Measurements from ENCODE around the gene ZNF618.

The ZNF618 gene

GRCh38 chr9:113998525-113999255 is 122.6 kb downstream of the ZNF618 start:
- TF ChIP-seq CTCF (IDR thresholded peaks at IDR 0.05; ENCODE audit: low read depth, low read length, missing control alignments): peak; percentile 41
- no peak for DNase-seq (ENCODE audit: low read depth)
- H3K4me3 ChIP-seq (ENCODE audit: low read depth, low read length): no peak overlapping the region
- in situ Hi-C loops (cut with HindIII; ENCODE audit: low sequenced_read_pairs): no loop called here

- DNase-seq (ENCODE audit: low read depth): no peak
- H3K4me3 ChIP-seq (ENCODE audit: low read depth, low read length): no peak overlapping the region
- in situ Hi-C loops (cut with HindIII; ENCODE audit: low sequenced_read_pairs): loop anchor here (25.0 kb wide), 1 partner anchor 187 kb away; no protein-coding TSS in a partner anchor
- no peak for TF ChIP-seq CTCF (IDR thresholded peaks at IDR 0.05; ENCODE audit: low read depth, low read length, missing control alignments)
Observed at GRCh38 chr9:113999256-114000062, 123.3 kb downstream of the ZNF618 start.

GRCh38 chr9:114000063-114000454 is 124.0 kb downstream of the ZNF618 start:
- H3K4me3 ChIP-seq (ENCODE audit: low read depth, low read length): no peak overlapping the region
- in situ Hi-C loops (cut with HindIII; ENCODE audit: low sequenced_read_pairs): loop anchor here (25.0 kb wide), 1 partner anchor 188 kb away; no protein-coding TSS in a partner anchor
- no peak for DNase-seq (ENCODE audit: low read depth)
- TF ChIP-seq CTCF (IDR thresholded peaks at IDR 0.05; ENCODE audit: low read depth, low read length, missing control alignments): no peak

GRCh38 chr9:114000671-114001409 is 124.7 kb downstream of the ZNF618 start:
- in situ Hi-C loops (cut with HindIII; ENCODE audit: low sequenced_read_pairs): loop anchor here (25.0 kb wide), 1 partner anchor 189 kb away; no protein-coding TSS in a partner anchor
- DNase-seq (ENCODE audit: low read depth): no peak
- no peak overlapping the region for H3K4me3 ChIP-seq (ENCODE audit: low read depth, low read length)
- TF ChIP-seq CTCF (IDR thresholded peaks at IDR 0.05; ENCODE audit: low read depth, low read length, missing control alignments): no peak

- TF ChIP-seq CTCF (IDR thresholded peaks at IDR 0.05; ENCODE audit: low read depth, low read length, missing control alignments): no peak
- no peak overlapping the region for H3K4me3 ChIP-seq (ENCODE audit: low read depth, low read length)
- DNase-seq (ENCODE audit: low read depth): no peak
- in situ Hi-C loops (cut with HindIII; ENCODE audit: low sequenced_read_pairs): loop anchor here (25.0 kb wide), 1 partner anchor 189 kb away; no protein-coding TSS in a partner anchor
Observed at GRCh38 chr9:114001410-114001685, 125.2 kb downstream of the ZNF618 start.

- no peak for TF ChIP-seq CTCF (IDR thresholded peaks at IDR 0.05; ENCODE audit: low read depth, low read length, missing control alignments)
- DNase-seq (ENCODE audit: low read depth): no peak
- in situ Hi-C loops (cut with HindIII; ENCODE audit: low sequenced_read_pairs): loop anchor here (25.0 kb wide), 1 partner anchor 190 kb away; no protein-coding TSS in a partner anchor
- no peak overlapping the region for H3K4me3 ChIP-seq (ENCODE audit: low read depth, low read length)
Observed at GRCh38 chr9:114001794-114002261, 125.7 kb downstream of the ZNF618 start.

Measured in astrocyte of the cerebellum (primary cell).